Stimulated activated CD4-positive, alpha-beta T cell treated with anti-CD3 and anti-CD28 coated beads, Interleukin-15, amount 100 ng/mL, for 48 hours (primary cell): Measurements from ENCODE around the gene ONECUT2.
"Not testable (repeated sequence)": the region's sequence is repeated elsewhere in the genome, so short reads cannot be mapped to it uniquely, and the experiment has no call there.

ENCODE experiments used
- DNase-seq, 2 donors: peaks; one replicate each; pipeline ENCODE4 v3.0.0-alpha.2; 2020; ENCODE audit warnings: low read depth in 2 of 2

Gene ONECUT2

GRCh38 chr18:57434536-57435494 is at the start of gene ONECUT2:
Gene ONECUT2, plus strand, starts transcription at chr18:57435374. Its CDS starts 343 bp downstream, at chr18:57435717.
- peak; percentile 58 to 64 for DNase-seq

GRCh38 chr18:57389271-57389670 is 45.9 kb upstream of the ONECUT2 start:
- no peak for DNase-seq

- DNase-seq = no peak
Measured at GRCh38 chr18:57390044-57390443, 45.1 kb upstream of the ONECUT2 start.

GRCh38 chr18:57394749-57395148 is 40.4 kb upstream of the ONECUT2 start:
- DNase-seq = not testable (repeated sequence)

- not testable (repeated sequence) for DNase-seq
Measured at GRCh38 chr18:57396831-57397230, 38.3 kb upstream of the ONECUT2 start.

GRCh38 chr18:57397440-57398132 is 37.6 kb upstream of the ONECUT2 start:
- no peak for DNase-seq

- no peak for DNase-seq
Measured at GRCh38 chr18:57404345-57404744, 30.8 kb upstream of the ONECUT2 start.

- DNase-seq = no peak
Measured at GRCh38 chr18:57409650-57410049, 25.5 kb upstream of the ONECUT2 start.

- no peak for DNase-seq
Measured at GRCh38 chr18:57410749-57411148, 24.4 kb upstream of the ONECUT2 start.

GRCh38 chr18:57416542-57416941 is 18.6 kb upstream of the ONECUT2 start:
- no peak for DNase-seq

GRCh38 chr18:57422313-57422872 is 12.8 kb upstream of the ONECUT2 start:
- no peak for DNase-seq

GRCh38 chr18:57423821-57424220 is 11.4 kb upstream of the ONECUT2 start:
- no peak for DNase-seq

GRCh38 chr18:57425096-57425495 is 10.1 kb upstream of the ONECUT2 start:
- DNase-seq = no peak

GRCh38 chr18:57426187-57426586 is 9.0 kb upstream of the ONECUT2 start:
- no peak for DNase-seq

- no peak for DNase-seq
Measured at GRCh38 chr18:57427429-57428201, 7.6 kb upstream of the ONECUT2 start.

GRCh38 chr18:57428221-57429150 is 6.7 kb upstream of the ONECUT2 start:
- DNase-seq = no peak

GRCh38 chr18:57429167-57430078 is 5.8 kb upstream of the ONECUT2 start:
- DNase-seq = no peak

GRCh38 chr18:57430079-57431001 is 4.8 kb upstream of the ONECUT2 start:
- no peak for DNase-seq
